H1 (cell line): Measurements from ENCODE around the gene NAT10. TPM values are rescaled to one million over a fixed set of nuclear protein-coding genes. Genes with fewer than 3 reads are reported as not detected.

Experiments
- JUND ChIP-seq: IDR thresholded peaks from 2 replicates; pipeline ENCODE4 v1.6.1; 2011; ENCODE audit warnings: mild to moderate bottlenecking, improper control_type of control experiment, low read length
- RFX5 ChIP-seq: IDR thresholded peaks from 2 replicates; pipeline ENCODE4 v1.6.1; 2011; ENCODE audit warnings: low read depth, low read length, improper control_type of control experiment, borderline replicate concordance
- polyA plus RNA-seq, 7 experiments: library from polyadenylated mRNA; depleted of rRNA in 3 of 7; stranded (reverse) in 5 of 7; unstranded in 2 of 7; fragments of >200 nt in 5 of 7; fragments of 200-250 nt in 2 of 7; gene quantifications; 1 replicate in 5 of 7; 2 replicates in 1 of 7; 4 replicates in 1 of 7; pipeline versions ENCODE4 v1.2.1 to v1.2.3, GENCODE V29; 2011 to 2013; ENCODE audit warnings: missing spikeins in 2 of 7, mixed read lengths in 2 of 7
- total RNA-seq: library from RNA; stranded (reverse); fragmentation: NEBNext Ultra II Directional; extraction: Animal tissue kit (Norgen Biotek cat#: 25700); gene quantifications from 2 replicates; pipeline ENCODE4 v1.2.1, GENCODE V29; 2021

The NAT10 gene
- total and polyA plus RNA-seq, 2 of the 8 experiments (the other 6 are each of a cell fraction or from before 2014, with no cell fraction given) = 66.3 to 89.6 TPM

- TF ChIP-seq RFX5 (no peak), JUND (no peak)
Measured at GRCh38 chr11:34067383-34068065, 37.9 kb upstream of the NAT10 start (continued).
